SK-N-SH (cell line): ENCODE results near the gene LFNG.

Experiments used
- CHD2 ChIP-seq: fragments of 150-350 bp; IDR thresholded peaks from 2 replicates; pipeline ENCODE4 v1.6.1; 2018; ENCODE audit warnings: low read length; ENCODE audit not compliant: partially characterized antibody
- EP300 ChIP-seq, 2 experiments: IDR thresholded peaks; 2 replicates each; pipeline versions ENCODE4 v1.4.0 to v1.6.1; 2012; ENCODE audit warnings: borderline replicate concordance in 1 of 2, low read depth in 1 of 2, low read length in 1 of 2
- EZH2phosphoT487 ChIP-seq: fragments of 200-600 bp; sonication (generic); IDR thresholded peaks from 2 replicates; pipeline ENCODE4 v1.6.1; 2017; ENCODE audit warnings: low read depth, mixed run types, mild to moderate bottlenecking, antibody characterized with exemption, moderate library complexity, borderline replicate concordance
- POLR2AphosphoS5 ChIP-seq: IDR thresholded peaks from 2 replicates; pipeline ENCODE4 v1.6.1; 2012; ENCODE audit warnings: low read depth, low read length
- RAD21 ChIP-seq: IDR thresholded peaks from 2 replicates; pipeline ENCODE4 v1.6.1; 2012; ENCODE audit warnings: mild to moderate bottlenecking, low read length
- SIN3A ChIP-seq: IDR thresholded peaks from 2 replicates; pipeline ENCODE4 v1.6.1; 2012; ENCODE audit warnings: low read depth, mild to moderate bottlenecking, low read length, moderate library complexity, borderline replicate concordance
- TCF12 ChIP-seq: IDR thresholded peaks from 2 replicates; pipeline ENCODE4 v1.4.0; 2012
- USF1 ChIP-seq: IDR thresholded peaks from 2 replicates; pipeline ENCODE4 v1.4.0; 2012; ENCODE audit warnings: low read depth, borderline replicate concordance
- YY1 ChIP-seq: IDR thresholded peaks from 2 replicates; pipeline ENCODE4 v1.4.0; 2012; ENCODE audit warnings: low read depth, mild to moderate bottlenecking
- ZBTB33 ChIP-seq: IDR thresholded peaks from 2 replicates; pipeline ENCODE4 v1.4.0; 2012; ENCODE audit warnings: low read depth, borderline replicate concordance
- TF ChIP-seq, protein P1 (sequence below): fragments of 200-600 bp; sonication (generic); IDR thresholded peaks from 2 replicates; pipeline ENCODE4 v1.6.1; 2017; ENCODE audit warnings: antibody characterized with exemption, mild to moderate bottlenecking, moderate library complexity
- TF ChIP-seq, protein P2 (sequence below): IDR thresholded peaks from 2 replicates; pipeline ENCODE4 v1.6.1; 2012; ENCODE audit warnings: mild to moderate bottlenecking, low read depth, low read length, moderate library complexity

GRCh38 chr7:2479276-2480069 is 40.1 kb upstream of the LFNG start:
- TF ChIP-seq, protein P1, sequence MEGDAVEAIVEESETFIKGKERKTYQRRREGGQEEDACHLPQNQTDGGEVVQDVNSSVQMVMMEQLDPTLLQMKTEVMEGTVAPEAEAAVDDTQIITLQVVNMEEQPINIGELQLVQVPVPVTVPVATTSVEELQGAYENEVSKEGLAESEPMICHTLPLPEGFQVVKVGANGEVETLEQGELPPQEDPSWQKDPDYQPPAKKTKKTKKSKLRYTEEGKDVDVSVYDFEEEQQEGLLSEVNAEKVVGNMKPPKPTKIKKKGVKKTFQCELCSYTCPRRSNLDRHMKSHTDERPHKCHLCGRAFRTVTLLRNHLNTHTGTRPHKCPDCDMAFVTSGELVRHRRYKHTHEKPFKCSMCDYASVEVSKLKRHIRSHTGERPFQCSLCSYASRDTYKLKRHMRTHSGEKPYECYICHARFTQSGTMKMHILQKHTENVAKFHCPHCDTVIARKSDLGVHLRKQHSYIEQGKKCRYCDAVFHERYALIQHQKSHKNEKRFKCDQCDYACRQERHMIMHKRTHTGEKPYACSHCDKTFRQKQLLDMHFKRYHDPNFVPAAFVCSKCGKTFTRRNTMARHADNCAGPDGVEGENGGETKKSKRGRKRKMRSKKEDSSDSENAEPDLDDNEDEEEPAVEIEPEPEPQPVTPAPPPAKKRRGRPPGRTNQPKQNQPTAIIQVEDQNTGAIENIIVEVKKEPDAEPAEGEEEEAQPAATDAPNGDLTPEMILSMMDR: no peak
- no peak for TF ChIP-seq ZBTB33
- TF ChIP-seq EZH2phosphoT487: no peak
- TF ChIP-seq, protein P2, sequence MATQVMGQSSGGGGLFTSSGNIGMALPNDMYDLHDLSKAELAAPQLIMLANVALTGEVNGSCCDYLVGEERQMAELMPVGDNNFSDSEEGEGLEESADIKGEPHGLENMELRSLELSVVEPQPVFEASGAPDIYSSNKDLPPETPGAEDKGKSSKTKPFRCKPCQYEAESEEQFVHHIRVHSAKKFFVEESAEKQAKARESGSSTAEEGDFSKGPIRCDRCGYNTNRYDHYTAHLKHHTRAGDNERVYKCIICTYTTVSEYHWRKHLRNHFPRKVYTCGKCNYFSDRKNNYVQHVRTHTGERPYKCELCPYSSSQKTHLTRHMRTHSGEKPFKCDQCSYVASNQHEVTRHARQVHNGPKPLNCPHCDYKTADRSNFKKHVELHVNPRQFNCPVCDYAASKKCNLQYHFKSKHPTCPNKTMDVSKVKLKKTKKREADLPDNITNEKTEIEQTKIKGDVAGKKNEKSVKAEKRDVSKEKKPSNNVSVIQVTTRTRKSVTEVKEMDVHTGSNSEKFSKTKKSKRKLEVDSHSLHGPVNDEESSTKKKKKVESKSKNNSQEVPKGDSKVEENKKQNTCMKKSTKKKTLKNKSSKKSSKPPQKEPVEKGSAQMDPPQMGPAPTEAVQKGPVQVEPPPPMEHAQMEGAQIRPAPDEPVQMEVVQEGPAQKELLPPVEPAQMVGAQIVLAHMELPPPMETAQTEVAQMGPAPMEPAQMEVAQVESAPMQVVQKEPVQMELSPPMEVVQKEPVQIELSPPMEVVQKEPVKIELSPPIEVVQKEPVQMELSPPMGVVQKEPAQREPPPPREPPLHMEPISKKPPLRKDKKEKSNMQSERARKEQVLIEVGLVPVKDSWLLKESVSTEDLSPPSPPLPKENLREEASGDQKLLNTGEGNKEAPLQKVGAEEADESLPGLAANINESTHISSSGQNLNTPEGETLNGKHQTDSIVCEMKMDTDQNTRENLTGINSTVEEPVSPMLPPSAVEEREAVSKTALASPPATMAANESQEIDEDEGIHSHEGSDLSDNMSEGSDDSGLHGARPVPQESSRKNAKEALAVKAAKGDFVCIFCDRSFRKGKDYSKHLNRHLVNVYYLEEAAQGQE: no peak
- no peak for TF ChIP-seq CHD2
- TF ChIP-seq EP300 (IDR thresholded peaks at IDR 0.05; ENCODE audit: borderline replicate concordance in 1 of 2, low read depth in 1 of 2, low read length in 1 of 2): no peak
- no peak for TF ChIP-seq SIN3A
- no peak for TF ChIP-seq RAD21
- no peak for TF ChIP-seq POLR2AphosphoS5
- no peak for TF ChIP-seq TCF12
- TF ChIP-seq USF1: no peak
- no peak for TF ChIP-seq YY1
